Gastroesophageal sphincter (tissue), 3 donors: ENCODE data around the gene DNAH8.

Source experiments
- POLR2A ChIP-seq, 2 donors: fragments of 450-650 bp; IDR thresholded peaks; one replicate each; pipeline ENCODE4 v1.6.1; 2017; ENCODE audit warnings: antibody characterized with exemption in 2 of 2, mild to moderate bottlenecking in 2 of 2, moderate library complexity in 1 of 2
- TF ChIP-seq, protein P1 (sequence below), 4 experiments: fragments of 200-600 bp in 2 of 4; fragments of 450-650 bp in 2 of 4; sonication (generic) in 1 of 4; IDR thresholded peaks; one replicate each; pipeline ENCODE4 v1.5.1; 2017 to 2019; ENCODE audit warnings: antibody characterized with exemption in 4 of 4, mild to moderate bottlenecking in 2 of 4, moderate library complexity in 2 of 4

DNA sequence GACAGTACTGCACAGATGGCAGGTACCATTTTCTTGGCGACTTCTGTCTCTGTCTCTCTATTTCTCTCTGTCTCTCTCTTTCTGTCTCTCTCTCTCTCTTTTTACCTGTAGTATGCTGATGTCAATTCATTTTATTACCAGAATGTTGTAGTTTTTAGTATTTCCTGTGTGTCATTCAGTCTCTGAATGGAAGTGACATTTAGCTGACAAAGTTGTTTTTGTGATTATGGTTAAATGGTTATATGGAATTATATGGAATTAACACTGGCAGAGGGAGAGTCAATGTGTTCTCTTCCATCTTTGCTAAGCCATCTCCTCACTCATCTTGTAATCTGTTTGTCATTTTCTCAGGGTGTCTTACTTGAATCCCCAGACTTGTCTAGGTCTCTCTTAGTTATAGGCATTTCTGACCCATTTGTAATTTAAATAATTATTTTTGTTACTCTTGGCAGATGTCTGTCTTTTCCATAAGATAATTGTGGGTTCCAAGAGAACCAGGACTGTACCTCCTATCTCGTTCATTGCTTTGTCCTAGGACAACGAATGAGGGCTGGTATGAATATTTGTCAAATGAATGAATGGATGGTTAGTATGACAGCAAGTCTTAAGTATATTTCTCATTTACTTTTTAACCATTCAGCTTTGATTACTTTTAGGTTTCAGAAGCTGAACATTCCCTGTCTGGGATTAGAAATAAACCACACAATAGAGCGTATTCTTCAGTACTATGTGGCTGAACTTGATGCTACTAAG, 64.4 kb downstream of the DNAH8 start:
- TF ChIP-seq, protein P1, sequence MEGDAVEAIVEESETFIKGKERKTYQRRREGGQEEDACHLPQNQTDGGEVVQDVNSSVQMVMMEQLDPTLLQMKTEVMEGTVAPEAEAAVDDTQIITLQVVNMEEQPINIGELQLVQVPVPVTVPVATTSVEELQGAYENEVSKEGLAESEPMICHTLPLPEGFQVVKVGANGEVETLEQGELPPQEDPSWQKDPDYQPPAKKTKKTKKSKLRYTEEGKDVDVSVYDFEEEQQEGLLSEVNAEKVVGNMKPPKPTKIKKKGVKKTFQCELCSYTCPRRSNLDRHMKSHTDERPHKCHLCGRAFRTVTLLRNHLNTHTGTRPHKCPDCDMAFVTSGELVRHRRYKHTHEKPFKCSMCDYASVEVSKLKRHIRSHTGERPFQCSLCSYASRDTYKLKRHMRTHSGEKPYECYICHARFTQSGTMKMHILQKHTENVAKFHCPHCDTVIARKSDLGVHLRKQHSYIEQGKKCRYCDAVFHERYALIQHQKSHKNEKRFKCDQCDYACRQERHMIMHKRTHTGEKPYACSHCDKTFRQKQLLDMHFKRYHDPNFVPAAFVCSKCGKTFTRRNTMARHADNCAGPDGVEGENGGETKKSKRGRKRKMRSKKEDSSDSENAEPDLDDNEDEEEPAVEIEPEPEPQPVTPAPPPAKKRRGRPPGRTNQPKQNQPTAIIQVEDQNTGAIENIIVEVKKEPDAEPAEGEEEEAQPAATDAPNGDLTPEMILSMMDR (IDR thresholded peaks at IDR 0.05): no peak
- no peak for TF ChIP-seq POLR2A (IDR thresholded peaks at IDR 0.05)
